Prostate gland (tissue), 2 donors: ENCODE data around the gene KRTAP4-7.

Source experiments
- POLR2A ChIP-seq: fragments of 450-650 bp; IDR thresholded peaks from one replicate; pipeline ENCODE4 v1.6.1; 2016; ENCODE audit warnings: antibody characterized with exemption, mild to moderate bottlenecking
- POLR2AphosphoS5 ChIP-seq: sonication (generic); formaldehyde crosslinking; IDR thresholded peaks from one replicate; pipeline ENCODE4 v1.6.1; 2017; ENCODE audit warnings: antibody characterized with exemption
- TF ChIP-seq, protein P1 (sequence below), 4 experiments: fragments of 200-600 bp in 2 of 4; fragments of 450-650 bp in 2 of 4; sonication (generic) in 2 of 4; IDR thresholded peaks; 1 replicate in 3 of 4; 2 replicates in 1 of 4; pipeline ENCODE4 v1.5.1; 2016 to 2019; ENCODE audit warnings: antibody characterized with exemption in 4 of 4, mild to moderate bottlenecking in 2 of 4, moderate library complexity in 2 of 4

DNA sequence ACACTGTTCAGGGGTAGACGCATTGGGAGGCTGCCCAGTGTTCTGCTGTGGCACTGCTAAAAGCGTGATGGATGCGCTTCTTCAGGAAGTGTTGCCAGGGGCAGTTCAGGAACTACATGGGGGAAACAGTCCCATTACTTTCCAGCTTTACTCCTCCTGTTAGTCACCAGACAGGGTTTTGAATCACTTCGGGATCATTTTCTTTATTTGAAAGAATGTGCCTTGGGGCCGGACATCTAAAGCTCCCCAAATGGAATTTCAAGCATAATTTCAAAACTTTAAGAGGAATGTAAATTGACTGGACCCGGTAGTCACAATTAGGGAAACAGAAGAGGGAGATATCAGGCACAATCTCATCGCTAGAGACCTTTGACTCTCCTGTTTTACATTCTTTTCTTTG lies 35.5 kb upstream of the KRTAP4-7 start:
- TF ChIP-seq, protein P1, sequence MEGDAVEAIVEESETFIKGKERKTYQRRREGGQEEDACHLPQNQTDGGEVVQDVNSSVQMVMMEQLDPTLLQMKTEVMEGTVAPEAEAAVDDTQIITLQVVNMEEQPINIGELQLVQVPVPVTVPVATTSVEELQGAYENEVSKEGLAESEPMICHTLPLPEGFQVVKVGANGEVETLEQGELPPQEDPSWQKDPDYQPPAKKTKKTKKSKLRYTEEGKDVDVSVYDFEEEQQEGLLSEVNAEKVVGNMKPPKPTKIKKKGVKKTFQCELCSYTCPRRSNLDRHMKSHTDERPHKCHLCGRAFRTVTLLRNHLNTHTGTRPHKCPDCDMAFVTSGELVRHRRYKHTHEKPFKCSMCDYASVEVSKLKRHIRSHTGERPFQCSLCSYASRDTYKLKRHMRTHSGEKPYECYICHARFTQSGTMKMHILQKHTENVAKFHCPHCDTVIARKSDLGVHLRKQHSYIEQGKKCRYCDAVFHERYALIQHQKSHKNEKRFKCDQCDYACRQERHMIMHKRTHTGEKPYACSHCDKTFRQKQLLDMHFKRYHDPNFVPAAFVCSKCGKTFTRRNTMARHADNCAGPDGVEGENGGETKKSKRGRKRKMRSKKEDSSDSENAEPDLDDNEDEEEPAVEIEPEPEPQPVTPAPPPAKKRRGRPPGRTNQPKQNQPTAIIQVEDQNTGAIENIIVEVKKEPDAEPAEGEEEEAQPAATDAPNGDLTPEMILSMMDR (IDR thresholded peaks at IDR 0.05) = no peak
- TF ChIP-seq POLR2AphosphoS5 (no peak), POLR2A (no peak)
